ENCODE measurements around the gene ACAP2. TPM values are rescaled to one million over a fixed set of nuclear protein-coding genes. Genes with fewer than 3 reads are reported as not detected.

ACAP2 gene
- total RNA-seq, 1 experiment from 2014 or later, result 42.0 TPM

GRCh38 chr3:195270079-195270816 is 172.6 kb downstream of the ACAP2 start (continued):
- peak; percentile 62; the same call in 1 of the 2 replicates for TF ChIP-seq TEAD4 (CRISPR knock-in tag; IDR thresholded peaks at IDR 0.05)
- no peak for TF ChIP-seq STAT6 (CRISPR knock-in tag; conservative IDR thresholded peaks at IDR 0.05; ENCODE audit: low read depth)
- TF ChIP-seq SOX15 (CRISPR knock-in tag; IDR thresholded peaks at IDR 0.05), result no peak
- TF ChIP-seq ZNF219 (CRISPR knock-in tag; IDR thresholded peaks at IDR 0.05; ENCODE audit: borderline replicate concordance), result peak; percentile 86; the same call in 1 of the 2 replicates
- TF ChIP-seq ZSCAN18 (CRISPR knock-in tag; IDR thresholded peaks at IDR 0.05), result no peak
- TF ChIP-seq ATF2 (CRISPR knock-in tag; IDR thresholded peaks at IDR 0.05; ENCODE audit: borderline replicate concordance, low read depth), result no peak
- no peak for TF ChIP-seq ELF4 (CRISPR knock-in tag; IDR thresholded peaks at IDR 0.05; ENCODE audit: low read depth)
- no peak for TF ChIP-seq USF2 (CRISPR knock-in tag; IDR thresholded peaks at IDR 0.05)
- no peak for TF ChIP-seq TP53 (CRISPR knock-in tag; IDR thresholded peaks at IDR 0.05)
- no peak for TF ChIP-seq FOXJ3 (CRISPR knock-in tag; IDR thresholded peaks at IDR 0.05; ENCODE audit: borderline replicate concordance)
- no peak for TF ChIP-seq MLX (CRISPR knock-in tag; IDR thresholded peaks at IDR 0.05)
- no peak for TF ChIP-seq HMGA2 (CRISPR knock-in tag; IDR thresholded peaks at IDR 0.05)
- no peak for TF ChIP-seq CBFB (CRISPR knock-in tag; IDR thresholded peaks at IDR 0.05; ENCODE audit: low read depth)
- 0 out of 2 replicates have a peak, but pooled peaks have one; percentile 78 for TF ChIP-seq MYBL2 (CRISPR knock-in tag; IDR thresholded peaks at IDR 0.05)
- no peak for TF ChIP-seq IRF1 (CRISPR knock-in tag; IDR thresholded peaks at IDR 0.05)

GRCh38 chr3:195269375-195270078 is 173.3 kb downstream of the ACAP2 start:
- peak overlapping the region; percentile 84 for H3K4me3 Mint-ChIP-seq
- ATAC-seq (no peak), DNase-seq (ENCODE audit: low spot score) (no peak)
- peaks cover 26% of the 10 kb centered on the region for H3K4me1 Mint-ChIP-seq
- H3K9me3 Mint-ChIP-seq, result no peaks in the 10 kb centered on the region
- peaks cover 7% of the 10 kb centered on the region for H3K36me3 Mint-ChIP-seq
- no peaks in the 10 kb centered on the region for H3K27me3 Mint-ChIP-seq (ENCODE audit: low read depth)
- H3K27ac Mint-ChIP-seq, result no peak overlapping the region
- TF ChIP-seq STAT6 (CRISPR knock-in tag; conservative IDR thresholded peaks at IDR 0.05; ENCODE audit: low read depth) (no peak), E2F1 (CRISPR knock-in tag; IDR thresholded peaks at IDR 0.05) (no peak), E2F4 (CRISPR knock-in tag; IDR thresholded peaks at IDR 0.05; ENCODE audit: borderline replicate concordance, low read depth) (no peak), ZNF219 (CRISPR knock-in tag; IDR thresholded peaks at IDR 0.05; ENCODE audit: borderline replicate concordance) (no peak), ZMAT4 (CRISPR knock-in tag; IDR thresholded peaks at IDR 0.05) (no peak), MYBL2 (CRISPR knock-in tag; IDR thresholded peaks at IDR 0.05) (no peak), NR3C1 (CRISPR knock-in tag; conservative IDR thresholded peaks at IDR 0.05; ENCODE audit: low read depth) (no peak)
- ChIA-PET CTCF (interaction anchor here (1.1 to 3.4 kb wide), 11 partner anchors 8 to 598 kb away, joined by 3 to 49 read pairs (median 24); partner anchors contain the start of genes ACAP2, FAM43A, LSG1 and PPP1R2), POLR2A (interaction anchor here (1.2 to 2.6 kb wide), 3 partner anchors 9 to 582 kb away, joined by 3 to 8 read pairs (median 6); no protein-coding TSS in a partner anchor)
